22Rv1 (cell line): ENCODE data around the gene CCDC91.

ENCODE experiments used
- ZFX ChIP-seq: fragments of 450-650 bp; IDR thresholded peaks from 2 replicates; pipeline ENCODE4 v1.6.1; 2017; ENCODE audit warnings: antibody characterized with exemption, borderline replicate concordance
- TF ChIP-seq, protein P1 (sequence below): fragments of 450-650 bp; IDR thresholded peaks from 2 replicates; pipeline ENCODE4 v1.5.1; 2017; ENCODE audit warnings: mild to moderate bottlenecking

DNA sequence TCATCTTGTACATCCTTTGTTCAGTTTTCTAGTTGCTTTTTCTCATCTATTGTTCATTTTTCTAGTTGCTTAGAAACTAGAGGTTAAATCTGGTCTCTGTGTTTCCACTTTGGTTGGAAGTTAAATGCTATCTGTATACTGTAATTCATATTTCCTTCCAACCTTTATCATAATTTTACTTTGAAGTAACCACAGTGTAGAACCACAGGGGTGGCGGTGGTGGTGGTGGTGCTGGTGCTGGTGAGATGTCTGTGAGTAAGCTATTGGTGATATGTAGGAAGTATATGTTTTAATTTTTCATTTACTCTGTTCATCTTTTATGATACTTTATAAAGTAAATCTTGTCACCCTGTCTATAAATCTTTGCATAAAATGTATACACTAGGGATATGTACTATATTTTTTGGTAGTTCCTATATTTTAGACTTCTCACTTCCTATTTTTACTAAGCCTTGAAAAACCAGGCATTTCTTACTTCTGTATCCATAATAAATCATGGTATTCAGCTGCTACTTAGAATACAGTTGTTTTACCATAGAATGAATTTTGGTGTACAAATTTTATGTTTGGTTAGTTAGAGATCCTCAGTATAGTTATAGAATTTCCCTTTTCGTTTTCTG, 31.9 kb downstream of the CCDC91 start:
- TF ChIP-seq, protein P1, sequence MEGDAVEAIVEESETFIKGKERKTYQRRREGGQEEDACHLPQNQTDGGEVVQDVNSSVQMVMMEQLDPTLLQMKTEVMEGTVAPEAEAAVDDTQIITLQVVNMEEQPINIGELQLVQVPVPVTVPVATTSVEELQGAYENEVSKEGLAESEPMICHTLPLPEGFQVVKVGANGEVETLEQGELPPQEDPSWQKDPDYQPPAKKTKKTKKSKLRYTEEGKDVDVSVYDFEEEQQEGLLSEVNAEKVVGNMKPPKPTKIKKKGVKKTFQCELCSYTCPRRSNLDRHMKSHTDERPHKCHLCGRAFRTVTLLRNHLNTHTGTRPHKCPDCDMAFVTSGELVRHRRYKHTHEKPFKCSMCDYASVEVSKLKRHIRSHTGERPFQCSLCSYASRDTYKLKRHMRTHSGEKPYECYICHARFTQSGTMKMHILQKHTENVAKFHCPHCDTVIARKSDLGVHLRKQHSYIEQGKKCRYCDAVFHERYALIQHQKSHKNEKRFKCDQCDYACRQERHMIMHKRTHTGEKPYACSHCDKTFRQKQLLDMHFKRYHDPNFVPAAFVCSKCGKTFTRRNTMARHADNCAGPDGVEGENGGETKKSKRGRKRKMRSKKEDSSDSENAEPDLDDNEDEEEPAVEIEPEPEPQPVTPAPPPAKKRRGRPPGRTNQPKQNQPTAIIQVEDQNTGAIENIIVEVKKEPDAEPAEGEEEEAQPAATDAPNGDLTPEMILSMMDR, result no peak
- no peak for TF ChIP-seq ZFX
